GM12878 (cell line): Measurements from ENCODE around the gene WWOX. TPM values are rescaled to one million over a fixed set of nuclear protein-coding genes. Genes with fewer than 3 reads are reported as not detected.

Source experiments
- ATAC-seq: fragments of 200-7000 bp; cut with Tn5 transposase; 3 replicates; pipeline ENCODE4 v1.9.1; 2020; ENCODE audit warnings: mild to moderate bottlenecking, moderate library complexity
- BruUV-seq: library from RNA; stranded (reverse); fragments of 400-500 nt; replicated peaks from 2 replicates; lab custom pipeline; 2021; lab: Mats Ljungman, UMichigan
- CTCF ChIA-PET: fragments of 300-600 bp; sonication (Branson Sonifier 250); formaldehyde crosslinking; extraction: SDS; loops from one replicate; lab custom pipeline; 2021; ENCODE audit warnings: inconsistent platforms; lab: Yijun Ruan, JAX
- POLR2A ChIA-PET: fragments of 350-600 bp; formaldehyde crosslinking; extraction: SDS; loops from one replicate; lab custom pipeline; 2021; ENCODE audit warnings: inconsistent platforms; lab: Charles Lee
- RAD21 ChIA-PET: fragments of 300-600 bp; sonication (Branson Sonifier 250); formaldehyde crosslinking; loops from one replicate; lab custom pipeline; 2023; ENCODE audit warnings: antibody characterized with exemption; ENCODE audit not compliant: unreplicated experiment; lab: Charles Lee
- SMC1A ChIA-PET: fragments of 300-600 bp; sonication (Branson Sonifier 250); formaldehyde crosslinking; loops from one replicate; lab custom pipeline; 2023; ENCODE audit not compliant: unreplicated experiment, uncharacterized antibody; lab: Charles Lee
- DNase-seq: peaks from one replicate; pipeline ENCODE4 v3.0.0-alpha.2; 2011; ENCODE audit warnings: low read depth, low spot score
- FAIRE-seq: peaks from 3 replicates; lab custom pipeline; 2011; peaks lifted over from hg19 to GRCh38; lab: Jason Lieb, UNC
- H2AFZ ChIP-seq: 2 replicates; pipeline ENCODE4 v1.6.0; 2011; ENCODE audit warnings: low read depth, low read length, control low read depth; ENCODE audit not compliant: control insufficient read depth
- H3K27ac ChIP-seq: 2 replicates; pipeline ENCODE4 v1.5.1; 2011; ENCODE audit warnings: control low read depth; ENCODE audit not compliant: control insufficient read depth, insufficient read depth
- H3K27me3 ChIP-seq, 2 experiments: replicated peaks in 1 of 2; 2 replicates each; pipeline versions ENCODE4 v1.6.0 to v1.6.1; 2011; ENCODE audit warnings: low read length in 1 of 2; ENCODE audit not compliant: control insufficient read depth in 2 of 2, insufficient read depth in 2 of 2
- H3K36me3 ChIP-seq, 2 experiments: 2 replicates each; pipeline ENCODE4 v1.5.1; 2011; ENCODE audit warnings: low read length in 1 of 2; ENCODE audit not compliant: control insufficient read depth in 2 of 2, insufficient read depth in 2 of 2
- H3K4me1 ChIP-seq: 2 replicates; pipeline ENCODE4 v1.6.1; 2011; ENCODE audit warnings: mild to moderate bottlenecking, low read length, moderate library complexity, mixed read lengths; ENCODE audit not compliant: control insufficient read depth, insufficient read depth
- H3K4me2 ChIP-seq: 2 replicates; pipeline ENCODE4 v1.6.0; 2011; ENCODE audit warnings: control low read depth; ENCODE audit not compliant: control insufficient read depth, insufficient read depth
- H3K4me3 ChIP-seq: fragments of 200-600 bp; sonication (generic); 2 replicates; pipeline ENCODE4 v1.5.1; 2016
- H3K79me2 ChIP-seq: 2 replicates; pipeline ENCODE4 v1.6.0; 2011; ENCODE audit warnings: low read length; ENCODE audit not compliant: control insufficient read depth, insufficient read depth
- H3K9ac ChIP-seq: 2 replicates; pipeline ENCODE4 v1.8.0; 2011; ENCODE audit warnings: low read length, control low read depth, mixed read lengths; ENCODE audit not compliant: control insufficient read depth, insufficient read depth
- H3K9me3 ChIP-seq: replicated peaks from 3 replicates; pipeline ENCODE4 v1.5.1; 2011; ENCODE audit warnings: mild to moderate bottlenecking, low read length; ENCODE audit not compliant: control insufficient read depth, insufficient read depth
- H4K20me1 ChIP-seq: 2 replicates; pipeline ENCODE4 v1.6.0; 2011; ENCODE audit not compliant: control insufficient read depth, insufficient read depth
- CREM ChIP-seq: IDR thresholded peaks from 2 replicates; pipeline ENCODE4 v1.6.1; 2014; ENCODE audit warnings: antibody characterized with exemption, low read depth
- IRF4 ChIP-seq: IDR thresholded peaks from 2 replicates; pipeline ENCODE4 v1.6.1; 2011; ENCODE audit warnings: low read depth, low read length
- KLF5 ChIP-seq: fragments of 450-650 bp; IDR thresholded peaks from 2 replicates; pipeline ENCODE4 v1.6.1; 2014; ENCODE audit warnings: mild to moderate bottlenecking; ENCODE audit not compliant: partially characterized antibody
- NFIC ChIP-seq: IDR thresholded peaks from 2 replicates; pipeline ENCODE4 v1.6.1; 2012; ENCODE audit warnings: low read depth, mild to moderate bottlenecking, inconsistent platforms, low read length, moderate library complexity
- POLR2AphosphoS2 ChIP-seq: IDR thresholded peaks from 2 replicates; pipeline ENCODE4 v1.6.1; 2011; ENCODE audit warnings: low read depth, mild to moderate bottlenecking, low read length, improper control_type of control experiment, moderate library complexity
- RAD21 ChIP-seq: IDR thresholded peaks from 2 replicates; pipeline ENCODE4 v1.6.1; 2011; ENCODE audit warnings: mild to moderate bottlenecking, low read depth, low read length, moderate library complexity; ENCODE audit not compliant: insufficient read depth
- RUNX3 ChIP-seq: IDR thresholded peaks from 2 replicates; pipeline ENCODE4 v1.6.1; 2012; ENCODE audit warnings: low read length, inconsistent platforms
- SMAD1 ChIP-seq: fragments of 450-650 bp; IDR thresholded peaks from 2 replicates; pipeline ENCODE4 v1.6.1; 2018; ENCODE audit warnings: mild to moderate bottlenecking, low read depth; ENCODE audit not compliant: partially characterized antibody
- SREBF2 ChIP-seq: IDR thresholded peaks from 2 replicates; pipeline ENCODE4 v1.6.1; 2012; ENCODE audit warnings: mild to moderate bottlenecking, low read length
- TARDBP ChIP-seq: IDR thresholded peaks from 2 replicates; pipeline ENCODE4 v1.6.1; 2016; ENCODE audit warnings: borderline replicate concordance
- TCF12 ChIP-seq: IDR thresholded peaks from 2 replicates; pipeline ENCODE4 v1.6.1; 2011; ENCODE audit warnings: low read depth, mild to moderate bottlenecking, low read length
- WRNIP1 ChIP-seq: IDR thresholded peaks from 2 replicates; pipeline ENCODE4 v1.6.1; 2011; ENCODE audit warnings: low read depth, low read length, improper control_type of control experiment, borderline replicate concordance
- ZNF217 ChIP-seq: fragments of 450-650 bp; IDR thresholded peaks from 2 replicates; pipeline ENCODE4 v1.6.1; 2017; ENCODE audit warnings: antibody characterized with exemption, mild to moderate bottlenecking
- in situ Hi-C: fragments of 300-500 bp; cut with MboI; formaldehyde crosslinking; loops from 9 replicates; pipeline ENCODE4 v1.14.3; 2018; ENCODE audit warnings: mixed read lengths
- intact Hi-C: fragments of 100-400 bp; cut with micrococcal nuclease; formaldehyde crosslinking; loops from one replicate; pipeline ENCODE4 v1.14.2; 2022; ENCODE audit not compliant: unreplicated experiment
- polyA plus RNA-seq, 11 experiments: library from polyadenylated mRNA; depleted of rRNA in 4 of 11; unstranded in 6 of 11; stranded (reverse) in 5 of 11; fragments of >200 nt; fragmentation: Nextera tagmentation in 4 of 11; fragmentation: Illumina TruSeq in 1 of 11; extraction: Ambion mirVana in 4 of 11; extraction: Trizol in 1 of 11; gene quantifications; 1 replicate in 1 of 11; 2 replicates in 10 of 11; pipeline versions ENCODE4 v1.2.1 to v1.2.3, GENCODE V29; 2011 to 2016; ENCODE audit warnings: inconsistent platforms in 2 of 11, missing spikeins in 2 of 11, low read depth in 1 of 11
- total RNA-seq, 4 experiments: library from RNA; depleted of rRNA in 3 of 4; stranded (reverse); fragments of >200 nt in 3 of 4; fragmentation: Illumina TruSeq in 1 of 4; extraction: Trizol in 1 of 4; gene quantifications; 2 replicates each; pipeline versions ENCODE4 v1.2.1 to v1.2.3, GENCODE V29; 2013 to 2021
- TF ChIP-seq, protein P1 (sequence below): fragments of 450-650 bp; IDR thresholded peaks from 2 replicates; pipeline ENCODE4 v1.6.1; 2017; ENCODE audit warnings: mild to moderate bottlenecking
- TF ChIP-seq, protein P2 (sequence below): fragments of 450-650 bp; IDR thresholded peaks from 2 replicates; pipeline ENCODE4 v1.6.1; 2017; ENCODE audit warnings: antibody characterized with exemption, mild to moderate bottlenecking, moderate library complexity

Gene WWOX
- total and polyA plus RNA-seq, 10 of the 15 experiments (the other 5 are each of a cell fraction or from before 2014, with no cell fraction given) = 2.8 to 24.4 (median 17.8) TPM

DNA sequence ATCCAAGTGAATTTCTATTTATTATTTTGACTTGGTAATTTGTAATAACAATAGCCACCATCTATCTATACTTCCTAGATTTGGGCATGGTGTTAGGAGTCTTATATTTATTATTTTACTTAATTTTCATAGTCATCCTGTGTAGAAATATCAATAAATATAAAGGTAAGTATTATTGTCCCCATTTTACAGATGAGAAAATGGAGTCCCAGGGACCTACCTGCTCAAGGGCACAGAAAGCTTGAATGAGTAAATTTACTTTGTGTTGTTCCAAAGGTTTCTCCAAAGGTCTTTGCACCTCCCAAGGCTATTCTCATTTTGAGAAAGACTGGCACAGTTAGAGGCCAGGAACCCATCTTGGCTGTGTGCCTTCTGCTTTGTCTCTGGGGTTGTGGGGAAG lies 738.3 kb downstream of the WWOX start:
- RAD21 ChIA-PET = no interaction called here
- CTCF ChIA-PET = no interaction called here
- TF ChIP-seq TCF12 (no peak), POLR2AphosphoS2 (no peak), NFIC (no peak), IRF4 (no peak), RUNX3 (no peak), ZNF217 (no peak), CREM (no peak), KLF5 (no peak), SREBF2 (no peak), RAD21 (no peak), SMAD1 (no peak), TARDBP (no peak), WRNIP1 (no peak)
- TF ChIP-seq, protein P1, sequence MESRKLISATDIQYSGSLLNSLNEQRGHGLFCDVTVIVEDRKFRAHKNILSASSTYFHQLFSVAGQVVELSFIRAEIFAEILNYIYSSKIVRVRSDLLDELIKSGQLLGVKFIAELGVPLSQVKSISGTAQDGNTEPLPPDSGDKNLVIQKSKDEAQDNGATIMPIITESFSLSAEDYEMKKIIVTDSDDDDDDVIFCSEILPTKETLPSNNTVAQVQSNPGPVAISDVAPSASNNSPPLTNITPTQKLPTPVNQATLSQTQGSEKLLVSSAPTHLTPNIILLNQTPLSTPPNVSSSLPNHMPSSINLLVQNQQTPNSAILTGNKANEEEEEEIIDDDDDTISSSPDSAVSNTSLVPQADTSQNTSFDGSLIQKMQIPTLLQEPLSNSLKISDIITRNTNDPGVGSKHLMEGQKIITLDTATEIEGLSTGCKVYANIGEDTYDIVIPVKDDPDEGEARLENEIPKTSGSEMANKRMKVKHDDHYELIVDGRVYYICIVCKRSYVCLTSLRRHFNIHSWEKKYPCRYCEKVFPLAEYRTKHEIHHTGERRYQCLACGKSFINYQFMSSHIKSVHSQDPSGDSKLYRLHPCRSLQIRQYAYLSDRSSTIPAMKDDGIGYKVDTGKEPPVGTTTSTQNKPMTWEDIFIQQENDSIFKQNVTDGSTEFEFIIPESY = no peak
- TF ChIP-seq, protein P2, sequence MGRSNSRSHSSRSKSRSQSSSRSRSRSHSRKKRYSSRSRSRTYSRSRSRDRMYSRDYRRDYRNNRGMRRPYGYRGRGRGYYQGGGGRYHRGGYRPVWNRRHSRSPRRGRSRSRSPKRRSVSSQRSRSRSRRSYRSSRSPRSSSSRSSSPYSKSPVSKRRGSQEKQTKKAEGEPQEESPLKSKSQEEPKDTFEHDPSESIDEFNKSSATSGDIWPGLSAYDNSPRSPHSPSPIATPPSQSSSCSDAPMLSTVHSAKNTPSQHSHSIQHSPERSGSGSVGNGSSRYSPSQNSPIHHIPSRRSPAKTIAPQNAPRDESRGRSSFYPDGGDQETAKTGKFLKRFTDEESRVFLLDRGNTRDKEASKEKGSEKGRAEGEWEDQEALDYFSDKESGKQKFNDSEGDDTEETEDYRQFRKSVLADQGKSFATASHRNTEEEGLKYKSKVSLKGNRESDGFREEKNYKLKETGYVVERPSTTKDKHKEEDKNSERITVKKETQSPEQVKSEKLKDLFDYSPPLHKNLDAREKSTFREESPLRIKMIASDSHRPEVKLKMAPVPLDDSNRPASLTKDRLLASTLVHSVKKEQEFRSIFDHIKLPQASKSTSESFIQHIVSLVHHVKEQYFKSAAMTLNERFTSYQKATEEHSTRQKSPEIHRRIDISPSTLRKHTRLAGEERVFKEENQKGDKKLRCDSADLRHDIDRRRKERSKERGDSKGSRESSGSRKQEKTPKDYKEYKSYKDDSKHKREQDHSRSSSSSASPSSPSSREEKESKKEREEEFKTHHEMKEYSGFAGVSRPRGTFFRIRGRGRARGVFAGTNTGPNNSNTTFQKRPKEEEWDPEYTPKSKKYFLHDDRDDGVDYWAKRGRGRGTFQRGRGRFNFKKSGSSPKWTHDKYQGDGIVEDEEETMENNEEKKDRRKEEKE = no peak
- Histone ChIP-seq H2AFZ (no peak overlapping the region), H3K9me3 (no peaks in the 10 kb centered on the region), H3K9ac (no peak overlapping the region), H3K4me2 (no peak overlapping the region), H3K27ac (no peak overlapping the region), H3K4me1 (no peaks in the 10 kb centered on the region), H3K27me3 (no peaks in the 10 kb centered on the region), H3K79me2 (no peaks in the 10 kb centered on the region), H3K4me3 (no peak overlapping the region), H4K20me1 (no peaks in the 10 kb centered on the region), H3K36me3 (no peaks in the 10 kb centered on the region)
- no peak for DNase-seq
- POLR2A ChIA-PET = no interaction called here
- intact Hi-C loops = no loop called here
- in situ Hi-C loops = no loop called here
- no TSS peak for BruUV-seq
- FAIRE-seq = no peak
- no peak for ATAC-seq
- SMC1A ChIA-PET = no interaction called here
